Mesendoderm (in vitro differentiated cells): Measurements from ENCODE around the gene B3GNT5.

Experiments
- DNase-seq: peaks from one replicate; pipeline ENCODE4 v3.0.0; 2013
- H2AK5ac ChIP-seq: 2 replicates; pipeline ENCODE4 v1.6.1; 2013; ENCODE audit warnings: low read length, inconsistent platforms
- H2BK120ac ChIP-seq: 2 replicates; pipeline ENCODE4 v1.6.1; 2013; ENCODE audit warnings: low read depth, mild to moderate bottlenecking, low read length, moderate library complexity, mixed read lengths
- H2BK15ac ChIP-seq: replicated peaks from 2 replicates; pipeline ENCODE4 v1.6.1; 2013; ENCODE audit warnings: low read depth, mild to moderate bottlenecking, moderate library complexity
- H2BK5ac ChIP-seq: 2 replicates; pipeline ENCODE4 v1.6.1; 2013; ENCODE audit warnings: low read length, inconsistent platforms
- H3K18ac ChIP-seq: 2 replicates; pipeline ENCODE4 v1.6.1; 2013; ENCODE audit warnings: mild to moderate bottlenecking, low read length, mixed read lengths
- H3K23ac ChIP-seq: one replicate; pipeline ENCODE4 v1.6.1; 2013; ENCODE audit warnings: low read length
- H3K27ac ChIP-seq: 2 replicates; pipeline ENCODE4 v1.5.1; 2013; ENCODE audit warnings: low read depth, mild to moderate bottlenecking, inconsistent platforms, low read length, moderate library complexity
- H3K27me3 ChIP-seq: 2 replicates; pipeline ENCODE4 v1.6.1; 2013; ENCODE audit warnings: low read length, control low read depth, mild to moderate bottlenecking, inconsistent platforms; ENCODE audit not compliant: insufficient read depth, poor library complexity
- H3K36me3 ChIP-seq: 2 replicates; pipeline ENCODE4 v1.6.1; 2013; ENCODE audit warnings: low read length, inconsistent platforms; ENCODE audit not compliant: control insufficient read depth, insufficient read depth
- H3K4ac ChIP-seq: one replicate; pipeline ENCODE4 v1.6.1; 2013; ENCODE audit warnings: low read depth, mild to moderate bottlenecking, low read length, moderate library complexity
- H3K4me1 ChIP-seq: 2 replicates; pipeline ENCODE4 v1.6.1; 2013; ENCODE audit warnings: low read depth, low read length, inconsistent platforms; ENCODE audit not compliant: control insufficient read depth
- H3K4me2 ChIP-seq: 2 replicates; pipeline ENCODE4 v1.6.1; 2013; ENCODE audit warnings: low read length
- H3K4me3 ChIP-seq: 2 replicates; pipeline ENCODE4 v1.5.1; 2013; ENCODE audit warnings: mild to moderate bottlenecking, low read length
- H3K56ac ChIP-seq: one replicate; pipeline ENCODE4 v1.6.1; 2013; ENCODE audit warnings: low read length
- H3K79me1 ChIP-seq: 2 replicates; pipeline ENCODE4 v1.6.1; 2013; ENCODE audit warnings: low read length, inconsistent platforms
- H3K79me2 ChIP-seq: 2 replicates; pipeline ENCODE4 v1.6.1; 2013; ENCODE audit warnings: mild to moderate bottlenecking, low read length; ENCODE audit not compliant: control insufficient read depth, insufficient read depth
- H3K9ac ChIP-seq: 2 replicates; pipeline ENCODE4 v1.6.1; 2013; ENCODE audit warnings: low read length, inconsistent platforms
- H4K5ac ChIP-seq: one replicate; pipeline ENCODE4 v1.6.1; 2013; ENCODE audit warnings: low read length
- H4K8ac ChIP-seq: one replicate; pipeline ENCODE4 v1.6.1; 2013; ENCODE audit warnings: low read depth, mild to moderate bottlenecking, control low read depth, low read length, moderate library complexity
- WGBS: extraction: QIAGEN DNeasy Blood & Tissue Kit; methylation state at CpG from one replicate; pipeline ENCODE4 v1.1.7; 2013; ENCODE audit warnings: low lambda C conversion rate, missing lambda C conversion rate; ENCODE audit not compliant: insufficient coverage; ENCODE audit errors: extremely low coverage; 5-methylcytosine and 5-hydroxymethylcytosine counted together

B3GNT5 gene

GRCh38 chr3:183313764-183314163 is 60.7 kb downstream of the B3GNT5 start:
- no CpG with 5 or more reads among the region's 7 CpGs for WGBS
- Histone ChIP-seq H2AK5ac (no peak overlapping the region), H2BK5ac (no peak overlapping the region), H3K27me3 (no peaks in the 10 kb centered on the region), H3K36me3 (no peaks in the 10 kb centered on the region), H3K27ac (no peak overlapping the region), H3K18ac (no peak overlapping the region), H4K5ac (no peak overlapping the region), H2BK15ac (no peak overlapping the region), H3K4ac (no peak overlapping the region), H3K79me2 (no peaks in the 10 kb centered on the region), H3K56ac (no peak overlapping the region), H3K4me2 (no peak overlapping the region), H3K9ac (no peak overlapping the region), H2BK120ac (no peak overlapping the region), H3K4me1 (no peaks in the 10 kb centered on the region), H3K4me3 (no peak overlapping the region), H3K23ac (no peak overlapping the region), H3K79me1 (no peaks in the 10 kb centered on the region), H4K8ac (no peak overlapping the region)
- no peak for DNase-seq

DNA sequence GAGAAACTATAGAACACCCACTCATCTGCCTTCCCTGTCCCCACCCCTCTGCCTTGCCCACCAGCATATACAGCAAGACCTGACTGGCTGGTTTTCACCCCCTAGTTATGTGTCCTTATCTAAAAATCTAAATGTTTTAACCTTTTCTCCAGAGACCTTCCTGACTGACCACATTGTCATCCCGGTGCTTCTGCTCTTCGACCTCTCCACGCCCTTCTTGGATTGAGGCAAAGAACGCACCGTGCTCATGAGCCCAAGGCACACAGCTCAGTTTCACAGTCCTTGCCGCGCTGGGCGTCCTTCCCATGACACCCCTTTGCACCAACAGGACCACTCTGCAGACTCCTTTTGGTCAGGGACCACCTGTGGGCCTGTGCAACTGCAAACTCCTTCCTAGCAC is 62.7 kb downstream of the B3GNT5 start:
- Histone ChIP-seq H2BK120ac (no peak overlapping the region), H2BK5ac (no peak overlapping the region), H2AK5ac (no peak overlapping the region), H3K23ac (no peak overlapping the region), H3K4ac (no peak overlapping the region), H4K8ac (no peak overlapping the region), H3K9ac (no peak overlapping the region), H2BK15ac (no peak overlapping the region), H3K4me3 (no peak overlapping the region), H3K79me1 (no peaks in the 10 kb centered on the region), H3K56ac (no peak overlapping the region), H3K4me2 (no peak overlapping the region), H3K27me3 (no peaks in the 10 kb centered on the region), H3K18ac (no peak overlapping the region), H3K27ac (no peak overlapping the region), H3K36me3 (no peaks in the 10 kb centered on the region), H3K4me1 (no peaks in the 10 kb centered on the region), H3K79me2 (no peaks in the 10 kb centered on the region), H4K5ac (no peak overlapping the region)
- no peak for DNase-seq
- WGBS, result no CpG with 5 or more reads among the region's 8 CpGs

GRCh38 chr3:183317271-183317670 is 64.2 kb downstream of the B3GNT5 start:
- no peak overlapping the region for H3K23ac ChIP-seq
- H3K56ac ChIP-seq, result no peak overlapping the region
- no peaks in the 10 kb centered on the region for H3K36me3 ChIP-seq
- no peak overlapping the region for H3K27ac ChIP-seq
- no peaks in the 10 kb centered on the region for H3K79me1 ChIP-seq
- no peak overlapping the region for H2BK120ac ChIP-seq
- H3K27me3 ChIP-seq, result no peaks in the 10 kb centered on the region
- no peak overlapping the region for H2AK5ac ChIP-seq
- H3K9ac ChIP-seq, result no peak overlapping the region
- no peaks in the 10 kb centered on the region for H3K4me1 ChIP-seq
- no peak overlapping the region for H4K5ac ChIP-seq
- no peak overlapping the region for H3K4ac ChIP-seq
- H3K4me3 ChIP-seq, result no peak overlapping the region
- no peak overlapping the region for H4K8ac ChIP-seq
- H2BK15ac ChIP-seq, result no peak overlapping the region
- no peak overlapping the region for H2BK5ac ChIP-seq
- no peak for DNase-seq
- H3K18ac ChIP-seq, result no peak overlapping the region
- WGBS, result no CpG with 5 or more reads among the region's 8 CpGs
- H3K4me2 ChIP-seq, result no peak overlapping the region
- no peaks in the 10 kb centered on the region for H3K79me2 ChIP-seq

DNA sequence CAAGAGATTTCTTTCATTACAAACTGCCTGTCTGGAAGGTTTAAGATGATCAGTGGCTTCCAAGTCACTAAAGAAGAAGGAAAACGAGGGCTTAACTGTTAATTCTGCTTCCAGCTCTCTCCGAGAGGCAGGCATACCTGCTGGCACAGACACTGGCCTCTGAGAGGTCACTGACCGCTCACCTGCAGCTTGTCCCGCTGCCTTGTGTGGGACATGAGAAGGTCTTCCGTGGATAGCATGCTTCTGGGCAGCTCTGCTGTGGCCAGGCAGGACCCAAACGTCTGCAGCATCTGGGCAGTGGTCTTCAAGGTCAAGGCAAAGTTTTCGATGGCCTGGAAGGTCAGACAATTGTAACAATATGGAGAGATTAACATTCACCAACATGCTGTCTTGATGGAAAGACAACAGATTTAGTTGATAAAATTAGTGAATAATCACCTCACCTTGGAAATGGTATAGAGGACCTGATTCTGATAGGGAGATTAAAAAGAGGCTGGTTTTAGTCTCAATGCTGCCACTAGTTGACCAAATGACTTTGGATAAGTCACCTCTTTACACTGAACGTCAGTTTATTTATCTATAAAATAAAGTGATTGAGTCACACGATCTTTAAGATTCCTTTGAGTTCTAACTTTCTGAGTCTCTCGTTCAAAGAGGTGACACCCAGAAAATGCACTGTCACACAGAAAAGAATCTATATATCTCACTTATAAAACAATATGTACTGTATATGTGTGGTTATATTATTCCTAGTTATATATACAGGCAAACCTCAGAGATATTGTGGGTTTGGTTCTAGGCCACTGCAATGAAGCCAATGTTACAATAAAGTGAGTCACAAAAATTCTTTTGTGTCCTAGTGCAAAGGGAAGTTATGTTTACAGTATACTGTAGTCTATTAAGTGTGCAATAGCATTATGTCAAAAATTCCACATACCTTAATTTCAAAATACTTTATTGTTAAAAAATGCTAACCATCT is 65.1 kb downstream of the B3GNT5 start:
- Histone ChIP-seq H3K27ac (no peak overlapping the region), H3K36me3 (no peaks in the 10 kb centered on the region), H2BK120ac (no peak overlapping the region), H3K4me1 (no peaks in the 10 kb centered on the region), H3K4me3 (no peak overlapping the region), H2BK15ac (no peak overlapping the region), H3K27me3 (no peaks in the 10 kb centered on the region), H3K79me2 (no peaks in the 10 kb centered on the region), H4K5ac (no peak overlapping the region), H3K9ac (no peak overlapping the region), H3K4me2 (no peak overlapping the region), H3K56ac (no peak overlapping the region), H3K79me1 (no peaks in the 10 kb centered on the region), H2BK5ac (no peak overlapping the region), H3K18ac (no peak overlapping the region), H2AK5ac (no peak overlapping the region), H4K8ac (no peak overlapping the region), H3K4ac (no peak overlapping the region), H3K23ac (no peak overlapping the region)
- no CpG with 5 or more reads among the region's 10 CpGs for WGBS
- DNase-seq, result no peak

DNA sequence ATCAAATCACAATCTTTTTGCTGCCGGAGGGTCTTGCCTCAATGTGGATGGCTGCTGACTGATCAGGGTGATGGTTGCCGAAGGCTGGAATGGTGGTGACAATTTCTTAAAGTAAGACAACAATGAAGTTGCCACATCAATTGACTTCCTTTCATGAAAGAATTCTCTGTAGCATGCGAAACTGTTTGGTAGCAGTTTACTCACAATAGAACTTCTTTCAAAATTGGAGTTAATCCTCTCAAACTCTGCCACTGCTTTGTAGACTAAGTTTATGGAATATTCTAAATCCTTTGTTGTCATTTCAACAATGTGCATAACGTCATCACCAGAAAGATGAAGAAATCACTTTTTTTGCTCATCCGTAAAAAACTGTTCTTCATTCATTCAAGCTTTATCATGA is 65.8 kb downstream of the B3GNT5 start:
- no peak overlapping the region for H4K8ac ChIP-seq
- no peak overlapping the region for H3K18ac ChIP-seq
- no peak overlapping the region for H2BK15ac ChIP-seq
- H3K9ac ChIP-seq, result no peak overlapping the region
- no CpG with 5 or more reads among the region's 5 CpGs for WGBS
- H3K4ac ChIP-seq, result no peak overlapping the region
- no peak overlapping the region for H3K23ac ChIP-seq
- no peak for DNase-seq
- no peak overlapping the region for H4K5ac ChIP-seq
- H3K79me2 ChIP-seq, result no peaks in the 10 kb centered on the region
- no peak overlapping the region for H2BK120ac ChIP-seq
- no peak overlapping the region for H3K4me2 ChIP-seq
- no peak overlapping the region for H3K56ac ChIP-seq
- H2BK5ac ChIP-seq, result no peak overlapping the region
- H3K36me3 ChIP-seq, result no peaks in the 10 kb centered on the region
- H3K27me3 ChIP-seq, result no peaks in the 10 kb centered on the region
- H3K4me3 ChIP-seq, result no peak overlapping the region
- no peaks in the 10 kb centered on the region for H3K79me1 ChIP-seq
- H3K4me1 ChIP-seq, result no peaks in the 10 kb centered on the region
- H3K27ac ChIP-seq, result no peak overlapping the region
- no peak overlapping the region for H2AK5ac ChIP-seq

- no peak for DNase-seq
- H3K4ac ChIP-seq, result no peak overlapping the region
- no peaks in the 10 kb centered on the region for H3K4me1 ChIP-seq
- no peak overlapping the region for H3K4me3 ChIP-seq
- H2BK15ac ChIP-seq, result no peak overlapping the region
- no peak overlapping the region for H4K8ac ChIP-seq
- no peaks in the 10 kb centered on the region for H3K79me2 ChIP-seq
- no peak overlapping the region for H3K4me2 ChIP-seq
- no peak overlapping the region for H3K18ac ChIP-seq
- H2BK120ac ChIP-seq, result no peak overlapping the region
- no peak overlapping the region for H3K27ac ChIP-seq
- no peaks in the 10 kb centered on the region for H3K27me3 ChIP-seq
- no peaks in the 10 kb centered on the region for H3K79me1 ChIP-seq
- no peak overlapping the region for H3K23ac ChIP-seq
- H3K36me3 ChIP-seq, result no peaks in the 10 kb centered on the region
- no peak overlapping the region for H4K5ac ChIP-seq
- H3K56ac ChIP-seq, result no peak overlapping the region
- H2BK5ac ChIP-seq, result no peak overlapping the region
- H2AK5ac ChIP-seq, result no peak overlapping the region
- no peak overlapping the region for H3K9ac ChIP-seq
Observed at GRCh38 chr3:183319371-183319770, 66.3 kb downstream of the B3GNT5 start.
